Chondrocyte (in vitro differentiated cells): Measurements from ENCODE around the gene P3H3. TPM values are rescaled to one million over a fixed set of nuclear protein-coding genes. Genes with fewer than 3 reads are reported as not detected.

ENCODE experiments used
- DNase-seq: peaks from one replicate; pipeline ENCODE4 v3.0.0; 2021; ENCODE audit warnings: mixed read lengths, low spot score
- H3K27ac Mint-ChIP-seq: one replicate; pipeline ENCODE4 v1.8.0; 2021; ENCODE audit warnings: mild to moderate bottlenecking, moderate library complexity, mixed read lengths; ENCODE audit not compliant: unreplicated experiment
- H3K27me3 Mint-ChIP-seq: 2 replicates; pipeline ENCODE4 v1.8.0; 2021; ENCODE audit warnings: low read depth, mixed read lengths
- H3K36me3 Mint-ChIP-seq: 2 replicates; pipeline ENCODE4 v1.8.0; 2021; ENCODE audit warnings: low read depth, mixed read lengths
- H3K4me1 Mint-ChIP-seq: 2 replicates; pipeline ENCODE4 v1.8.0; 2021; ENCODE audit warnings: low read depth, mild to moderate bottlenecking, mixed read lengths
- H3K4me3 Mint-ChIP-seq: one replicate; pipeline ENCODE4 v1.8.0; 2021; ENCODE audit warnings: mild to moderate bottlenecking, moderate library complexity, mixed read lengths; ENCODE audit not compliant: unreplicated experiment
- H3K9me3 Mint-ChIP-seq: 2 replicates; pipeline ENCODE4 v1.8.0; 2021; ENCODE audit warnings: low read depth, mixed read lengths
- CTCF ChIP-seq: fragments of 200-600 bp; sonication (generic); IDR thresholded peaks from 2 replicates; pipeline ENCODE4 v1.5.0; 2021; ENCODE audit warnings: antibody characterized with exemption, mild to moderate bottlenecking, moderate library complexity
- total RNA-seq: library from RNA; stranded (reverse); gene quantifications from 3 replicates; pipeline ENCODE4 v1.2.1, GENCODE V29; 2021

Gene P3H3
- total RNA-seq, 1 donor from 2014 or later = 114 TPM

GRCh38 chr12:6792522-6793201 lies 35.5 kb upstream of the P3H3 start:
- no peaks in the 10 kb centered on the region for H3K36me3 Mint-ChIP-seq
- H3K9me3 Mint-ChIP-seq = no peaks in the 10 kb centered on the region
- peak overlapping the region; percentile 6 for H3K4me3 Mint-ChIP-seq
- no peak for DNase-seq
- H3K4me1 Mint-ChIP-seq = peaks cover 16% of the 10 kb centered on the region
- TF ChIP-seq CTCF = no peak
- H3K27ac Mint-ChIP-seq = peak overlapping the region; percentile 28
- peaks cover 2% of the 10 kb centered on the region for H3K27me3 Mint-ChIP-seq

- Mint-ChIP-seq H3K9me3 (no peaks in the 10 kb centered on the region), H3K4me3 (no peak overlapping the region), H3K36me3 (no peaks in the 10 kb centered on the region), H3K4me1 (peaks cover 9% of the 10 kb centered on the region), H3K27ac (no peak overlapping the region), H3K27me3 (peaks cover 2% of the 10 kb centered on the region)
- DNase-seq = no peak
- TF ChIP-seq CTCF = no peak
These were observed 33.1 kb upstream of the P3H3 start for GRCh38 chr12:6795088-6795487.

GRCh38 chr12:6796576-6796975 lies 31.6 kb upstream of the P3H3 start:
- Mint-ChIP-seq H3K4me1 (peaks cover 9% of the 10 kb centered on the region), H3K27ac (no peak overlapping the region), H3K9me3 (no peaks in the 10 kb centered on the region), H3K4me3 (no peak overlapping the region), H3K27me3 (peaks cover 2% of the 10 kb centered on the region), H3K36me3 (no peaks in the 10 kb centered on the region)
- no peak for DNase-seq
- no peak for TF ChIP-seq CTCF

- Mint-ChIP-seq H3K4me1 (no peaks in the 10 kb centered on the region), H3K36me3 (no peaks in the 10 kb centered on the region)
- TF ChIP-seq CTCF = no peak
These were observed 29.1 kb upstream of the P3H3 start for GRCh38 chr12:6799147-6799546.

GRCh38 chr12:6807170-6807569 lies 21.0 kb upstream of the P3H3 start:
- peaks cover 2% of the 10 kb centered on the region for H3K9me3 Mint-ChIP-seq

More at GRCh38 chr12:6799147-6799546, 29.1 kb upstream of the P3H3 start:
- peaks cover 2% of the 10 kb centered on the region for H3K9me3 Mint-ChIP-seq
- DNase-seq = no peak
- no peak overlapping the region for H3K4me3 Mint-ChIP-seq
- H3K27me3 Mint-ChIP-seq = no peaks in the 10 kb centered on the region
- H3K27ac Mint-ChIP-seq = no peak overlapping the region

More at GRCh38 chr12:6807170-6807569, 21.0 kb upstream of the P3H3 start:
- DNase-seq = no peak
- no peak overlapping the region for H3K27ac Mint-ChIP-seq
- no peaks in the 10 kb centered on the region for H3K4me1 Mint-ChIP-seq
- no peak for TF ChIP-seq CTCF
- no peak overlapping the region for H3K4me3 Mint-ChIP-seq
- no peaks in the 10 kb centered on the region for H3K27me3 Mint-ChIP-seq
- no peaks in the 10 kb centered on the region for H3K36me3 Mint-ChIP-seq
